ENCODE measurements around the gene REM1.
"Not testable (repeated sequence)": the region's sequence is repeated elsewhere in the genome, so short reads cannot be mapped to it uniquely, and the experiment has no call there.

The REM1 gene

GRCh38 chr20:31474758-31475427 lies at the start of gene REM1, which contains the start of gene DEFB124:
REM1 (plus strand) TSS chr20:31475288; CDS start chr20:31476446, 1,158 bp downstream.
DEFB124 (minus strand) TSS chr20:31475127; CDS start chr20:31473013, 2,114 bp downstream.
- Histone ChIP-seq H3K9me3 (ENCODE audit: control insufficient read depth, insufficient read depth, low read length) (no peaks in the 10 kb centered on the region), H3K4me3 (ENCODE audit: low read depth, low read length) (peak within 1 kb of the TSS; percentile 69), H3K36me3 (ENCODE audit: control insufficient read depth, insufficient read depth, low read length) (no peaks in the 10 kb centered on the region), H3K27me3 (ENCODE audit: control insufficient read depth, insufficient read depth, low read length) (peaks cover 58% of the 10 kb centered on the region), H3K4me1 (ENCODE audit: control insufficient read depth, insufficient read depth, low read length) (peaks cover 4% of the 10 kb centered on the region), H3K9ac (ENCODE audit: low read depth, low read length) (no peak within 1 kb of the TSS)

GRCh38 chr20:31425797-31426196 lies 49.3 kb upstream of the REM1 start:
- Histone ChIP-seq H3K27me3 (ENCODE audit: control insufficient read depth, insufficient read depth, low read length) (no peaks in the 10 kb centered on the region), H3K4me1 (ENCODE audit: control insufficient read depth, insufficient read depth, low read length) (no peaks in the 10 kb centered on the region), H3K36me3 (ENCODE audit: control insufficient read depth, insufficient read depth, low read length) (no peaks in the 10 kb centered on the region), H3K9ac (ENCODE audit: low read depth, low read length) (no peak overlapping the region), H3K4me3 (ENCODE audit: low read depth, low read length) (no peak overlapping the region), H3K9me3 (ENCODE audit: control insufficient read depth, insufficient read depth, low read length) (peaks cover 7% of the 10 kb centered on the region)

GRCh38 chr20:31426891-31427551 lies 48.1 kb upstream of the REM1 start:
- not testable (repeated sequence) for H3K36me3 ChIP-seq (ENCODE audit: control insufficient read depth, insufficient read depth, low read length); H3K9me3 ChIP-seq (ENCODE audit: control insufficient read depth, insufficient read depth, low read length); H3K9ac ChIP-seq (ENCODE audit: low read depth, low read length)

GRCh38 chr20:31427576-31427975 lies 47.5 kb upstream of the REM1 start:
- H3K9ac ChIP-seq (ENCODE audit: low read depth, low read length); H3K27me3 ChIP-seq (ENCODE audit: control insufficient read depth, insufficient read depth, low read length); H3K4me1 ChIP-seq (ENCODE audit: control insufficient read depth, insufficient read depth, low read length); H3K36me3 ChIP-seq (ENCODE audit: control insufficient read depth, insufficient read depth, low read length); H3K9me3 ChIP-seq (ENCODE audit: control insufficient read depth, insufficient read depth, low read length); H3K4me3 ChIP-seq (ENCODE audit: low read depth, low read length): not testable (repeated sequence)

More at GRCh38 chr20:31426891-31427551, 48.1 kb upstream of the REM1 start:
- H3K27me3 ChIP-seq (ENCODE audit: control insufficient read depth, insufficient read depth, low read length); H3K4me1 ChIP-seq (ENCODE audit: control insufficient read depth, insufficient read depth, low read length); H3K4me3 ChIP-seq (ENCODE audit: low read depth, low read length): not testable (repeated sequence)

GRCh38 chr20:31430568-31431115 lies 44.4 kb upstream of the REM1 start:
- Histone ChIP-seq H3K4me1 (ENCODE audit: control insufficient read depth, insufficient read depth, low read length) (no peaks in the 10 kb centered on the region), H3K9ac (ENCODE audit: low read depth, low read length) (no peak overlapping the region), H3K4me3 (ENCODE audit: low read depth, low read length) (no peak overlapping the region), H3K9me3 (ENCODE audit: control insufficient read depth, insufficient read depth, low read length) (peaks cover 1% of the 10 kb centered on the region), H3K36me3 (ENCODE audit: control insufficient read depth, insufficient read depth, low read length) (no peaks in the 10 kb centered on the region), H3K27me3 (ENCODE audit: control insufficient read depth, insufficient read depth, low read length) (no peaks in the 10 kb centered on the region)

- no peak within 1 kb of the TSS for H3K9ac ChIP-seq (ENCODE audit: low read depth, low read length)
- H3K27me3 ChIP-seq (ENCODE audit: control insufficient read depth, insufficient read depth, low read length): no peaks in the 10 kb centered on the region
- H3K4me3 ChIP-seq (ENCODE audit: low read depth, low read length): no peak within 1 kb of the TSS
- H3K9me3 ChIP-seq (ENCODE audit: control insufficient read depth, insufficient read depth, low read length): peaks cover 9% of the 10 kb centered on the region
- H3K4me1 ChIP-seq (ENCODE audit: control insufficient read depth, insufficient read depth, low read length): no peaks in the 10 kb centered on the region
- no peaks in the 10 kb centered on the region for H3K36me3 ChIP-seq (ENCODE audit: control insufficient read depth, insufficient read depth, low read length)
Measured at GRCh38 chr20:31440012-31440659, 35.0 kb upstream of the REM1 start, which contains the start of gene DEFB123. DEFB123 (plus strand) TSS chr20:31440632; CDS start chr20:31440699, 67 bp downstream.

GRCh38 chr20:31446084-31446819 lies 28.8 kb upstream of the REM1 start:
- no peaks in the 10 kb centered on the region for H3K36me3 ChIP-seq (ENCODE audit: control insufficient read depth, insufficient read depth, low read length)
- no peaks in the 10 kb centered on the region for H3K27me3 ChIP-seq (ENCODE audit: control insufficient read depth, insufficient read depth, low read length)
- H3K4me1 ChIP-seq (ENCODE audit: control insufficient read depth, insufficient read depth, low read length): no peaks in the 10 kb centered on the region
- no peak overlapping the region for H3K9ac ChIP-seq (ENCODE audit: low read depth, low read length)
- H3K9me3 ChIP-seq (ENCODE audit: control insufficient read depth, insufficient read depth, low read length): peaks cover 10% of the 10 kb centered on the region
- no peak overlapping the region for H3K4me3 ChIP-seq (ENCODE audit: low read depth, low read length)

GRCh38 chr20:31449511-31450414 lies 25.3 kb upstream of the REM1 start:
- Histone ChIP-seq H3K4me3 (ENCODE audit: low read depth, low read length) (no peak overlapping the region), H3K4me1 (ENCODE audit: control insufficient read depth, insufficient read depth, low read length) (no peaks in the 10 kb centered on the region), H3K9ac (ENCODE audit: low read depth, low read length) (no peak overlapping the region), H3K36me3 (ENCODE audit: control insufficient read depth, insufficient read depth, low read length) (no peaks in the 10 kb centered on the region), H3K9me3 (ENCODE audit: control insufficient read depth, insufficient read depth, low read length) (peaks cover 8% of the 10 kb centered on the region), H3K27me3 (ENCODE audit: control insufficient read depth, insufficient read depth, low read length) (no peaks in the 10 kb centered on the region)

- Histone ChIP-seq H3K4me1 (ENCODE audit: control insufficient read depth, insufficient read depth, low read length) (no peaks in the 10 kb centered on the region), H3K36me3 (ENCODE audit: control insufficient read depth, insufficient read depth, low read length) (no peaks in the 10 kb centered on the region), H3K27me3 (ENCODE audit: control insufficient read depth, insufficient read depth, low read length) (no peaks in the 10 kb centered on the region), H3K4me3 (ENCODE audit: low read depth, low read length) (no peak overlapping the region), H3K9me3 (ENCODE audit: control insufficient read depth, insufficient read depth, low read length) (peaks cover 6% of the 10 kb centered on the region), H3K9ac (ENCODE audit: low read depth, low read length) (no peak overlapping the region)
Measured at GRCh38 chr20:31452575-31452974, 22.5 kb upstream of the REM1 start.

- Histone ChIP-seq H3K36me3 (ENCODE audit: control insufficient read depth, insufficient read depth, low read length) (no peaks in the 10 kb centered on the region), H3K9ac (ENCODE audit: low read depth, low read length) (no peak overlapping the region), H3K4me3 (ENCODE audit: low read depth, low read length) (no peak overlapping the region), H3K4me1 (ENCODE audit: control insufficient read depth, insufficient read depth, low read length) (no peaks in the 10 kb centered on the region), H3K27me3 (ENCODE audit: control insufficient read depth, insufficient read depth, low read length) (no peaks in the 10 kb centered on the region), H3K9me3 (ENCODE audit: control insufficient read depth, insufficient read depth, low read length) (peaks cover 3% of the 10 kb centered on the region)
Measured at GRCh38 chr20:31454361-31454760, 20.7 kb upstream of the REM1 start.

Measured in iPS-15b (cell line).